GM18520 (cell line): ENCODE measurements around the gene ZNF385D.

Source experiments
- ATAC-seq: cut with Tn5 transposase; IDR thresholded peaks from one replicate; pipeline ENCODE4 v1.9.1; 2021; ENCODE audit not compliant: unreplicated experiment

The ZNF385D gene

DNA sequence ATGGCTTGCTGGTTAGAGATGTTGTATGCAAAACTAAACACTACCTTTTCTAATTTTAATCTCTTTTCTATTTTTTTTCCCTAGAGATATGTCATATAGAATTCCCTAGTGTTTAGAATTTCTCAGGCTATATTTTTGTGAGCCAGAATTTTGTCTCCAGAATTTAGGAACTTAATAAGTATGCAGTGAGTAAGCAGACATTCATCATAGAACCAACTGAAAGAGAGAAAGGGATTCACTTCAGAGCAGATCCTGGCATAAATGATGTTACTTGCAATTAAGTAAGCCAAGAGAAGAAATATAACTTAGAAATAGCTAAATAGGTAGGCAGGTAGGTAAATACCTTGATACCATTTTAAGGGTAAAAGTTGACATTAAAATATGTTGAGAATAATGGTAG lies 288.9 kb downstream of the ZNF385D start:
- ATAC-seq, result no peak

DNA sequence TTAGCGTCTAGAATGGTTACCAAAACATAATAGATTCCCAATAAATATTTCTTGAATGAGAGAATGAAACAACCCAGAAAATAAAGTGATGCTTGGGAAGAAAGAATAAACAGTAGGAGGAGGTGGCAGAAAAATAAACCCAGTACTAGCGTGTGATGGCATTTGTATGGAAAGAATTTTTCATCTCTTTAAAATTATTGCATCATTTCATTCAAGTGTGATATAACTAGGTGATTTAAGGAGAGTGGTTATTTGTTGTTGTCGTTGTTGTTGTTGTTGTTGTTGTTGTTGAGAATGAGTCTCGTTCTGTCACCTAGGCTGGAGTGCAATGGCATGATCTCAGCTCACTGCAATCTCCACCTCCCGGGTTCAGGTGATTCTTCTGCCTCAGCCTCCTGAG lies 293.9 kb downstream of the ZNF385D start:
- ATAC-seq, result no peak

DNA sequence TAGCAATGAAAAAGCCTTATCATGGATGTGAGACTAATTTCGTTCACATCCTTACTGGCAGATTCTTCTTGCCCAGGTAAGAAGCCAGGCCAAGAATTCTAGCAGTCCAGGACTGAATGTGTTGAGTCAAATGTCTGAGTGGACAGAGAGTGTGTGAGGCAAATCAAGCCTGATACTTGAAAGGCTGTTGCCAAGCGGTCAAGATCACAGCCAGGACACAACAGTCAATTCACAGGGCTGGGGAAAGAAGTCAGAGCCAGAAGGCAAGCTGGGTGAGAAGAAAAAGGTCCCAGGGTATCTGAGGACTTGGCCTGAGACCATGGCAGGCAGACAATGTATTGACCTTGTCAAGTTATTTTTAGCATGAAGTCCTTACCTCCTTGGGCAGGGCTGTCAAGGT lies 301.3 kb downstream of the ZNF385D start:
- no peak for ATAC-seq

DNA sequence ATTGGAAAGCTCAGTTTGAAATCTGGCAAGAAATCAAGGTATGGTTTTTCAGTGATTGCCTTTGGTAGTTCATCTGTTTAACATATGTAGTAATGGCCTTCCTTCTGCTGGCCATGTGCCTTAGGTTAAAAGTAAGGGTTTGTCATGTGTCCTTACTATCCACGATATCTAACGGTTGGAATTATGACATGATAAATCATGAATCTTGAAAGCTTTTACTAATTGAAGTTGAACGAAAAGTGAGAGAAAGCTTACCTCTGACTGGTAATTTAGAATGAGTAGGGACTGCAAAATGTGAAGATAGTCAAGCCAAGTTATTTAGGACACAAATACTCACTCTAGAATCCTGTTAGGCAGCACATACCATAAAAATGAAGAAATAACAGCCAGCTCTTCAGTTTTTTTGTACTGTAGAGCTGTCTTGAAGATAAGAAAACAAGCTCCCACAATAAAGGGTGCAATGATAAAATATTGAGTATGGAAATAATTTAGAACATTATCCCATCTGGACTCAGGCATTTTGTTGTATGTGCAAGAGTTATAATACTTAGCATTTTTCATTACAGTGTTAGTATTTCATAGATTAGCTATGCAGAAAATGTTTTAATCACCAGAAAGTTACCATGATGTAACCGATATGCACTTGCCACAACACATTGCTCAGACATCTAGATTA lies 303.4 kb downstream of the ZNF385D start:
- ATAC-seq, result no peak

DNA sequence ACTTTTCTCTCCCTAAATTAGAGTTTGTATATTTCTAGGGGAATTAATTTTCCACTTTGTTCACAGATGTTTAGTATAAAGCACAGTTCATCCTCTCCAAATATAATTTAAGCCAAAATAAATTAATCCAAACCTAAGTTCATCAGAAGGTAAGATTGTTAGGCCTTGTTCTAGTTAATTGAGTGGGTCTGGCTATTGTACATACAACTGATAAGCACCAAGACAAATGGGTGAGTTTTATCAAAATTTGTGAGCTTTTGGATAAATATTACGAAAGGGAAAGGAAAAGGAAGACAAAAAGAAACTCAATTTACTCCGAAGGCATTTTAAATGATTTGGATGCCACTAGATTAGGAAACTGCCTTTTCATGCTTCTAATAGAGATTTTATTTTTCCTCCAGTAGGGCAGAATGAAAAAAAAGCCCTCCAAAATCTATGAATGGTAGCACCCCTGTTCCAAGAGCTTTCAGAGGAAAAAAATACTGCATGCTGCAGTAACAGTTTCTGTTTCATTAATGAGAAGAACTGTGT lies 304.0 kb downstream of the ZNF385D start:
- no peak for ATAC-seq

DNA sequence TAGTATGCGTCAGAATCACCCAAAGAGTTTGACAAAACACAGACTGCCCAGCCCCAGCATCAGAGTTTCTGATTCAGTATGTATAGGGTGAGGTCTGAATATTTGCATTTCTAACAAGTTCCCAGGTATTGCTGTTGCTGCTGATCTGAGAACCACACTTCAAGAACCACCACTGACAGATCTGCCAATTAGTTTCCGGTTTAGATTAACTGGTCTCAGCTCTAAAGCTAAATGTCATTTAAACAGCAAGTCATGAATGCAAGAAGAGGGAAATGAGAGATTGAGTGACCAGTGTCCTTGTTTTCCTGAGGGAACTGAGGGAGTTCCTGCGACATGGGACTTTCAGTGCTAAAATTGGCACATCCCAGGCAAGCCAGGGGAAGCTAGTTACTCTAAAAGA lies 305.0 kb downstream of the ZNF385D start:
- ATAC-seq, result peak; percentile 98

DNA sequence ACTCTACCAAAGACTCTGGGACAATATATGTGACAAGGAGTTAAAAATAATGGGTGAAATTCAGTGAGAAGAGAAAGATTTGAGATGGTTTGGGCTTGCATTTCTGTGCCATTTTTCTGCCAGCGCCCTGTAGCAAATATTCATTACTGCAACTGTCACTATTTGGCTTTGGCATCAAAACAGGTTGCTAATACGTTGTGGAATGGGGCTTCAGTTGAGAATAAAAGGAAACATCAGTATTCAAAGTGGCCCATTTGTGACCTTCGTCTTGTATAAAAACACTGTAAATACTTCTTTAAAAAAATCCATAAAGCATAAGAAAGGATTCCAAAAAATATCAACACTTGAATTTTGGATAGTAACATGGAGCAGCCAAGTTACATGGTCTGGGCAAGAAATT lies 309.2 kb downstream of the ZNF385D start:
- no peak for ATAC-seq

DNA sequence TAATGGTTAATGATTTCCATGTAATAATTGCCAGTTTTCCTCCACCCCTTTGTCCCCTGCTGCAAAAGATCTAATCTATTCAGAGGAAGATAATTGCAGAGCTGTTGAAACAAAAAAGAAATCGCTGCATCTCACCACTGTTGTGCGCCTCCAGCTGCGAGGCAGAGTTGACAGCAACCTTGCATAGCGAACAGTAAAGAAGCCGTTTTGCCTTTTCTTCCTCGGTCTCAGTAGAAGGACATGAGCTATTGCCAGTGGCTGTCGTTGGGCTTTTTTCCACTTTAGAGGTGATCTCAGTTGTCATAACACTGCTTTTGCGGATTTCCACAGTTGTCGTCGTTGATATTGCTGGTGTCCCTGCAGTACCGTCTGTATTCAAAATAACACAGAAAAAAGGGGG lies 314.2 kb downstream of the ZNF385D start:
- ATAC-seq, result no peak

DNA sequence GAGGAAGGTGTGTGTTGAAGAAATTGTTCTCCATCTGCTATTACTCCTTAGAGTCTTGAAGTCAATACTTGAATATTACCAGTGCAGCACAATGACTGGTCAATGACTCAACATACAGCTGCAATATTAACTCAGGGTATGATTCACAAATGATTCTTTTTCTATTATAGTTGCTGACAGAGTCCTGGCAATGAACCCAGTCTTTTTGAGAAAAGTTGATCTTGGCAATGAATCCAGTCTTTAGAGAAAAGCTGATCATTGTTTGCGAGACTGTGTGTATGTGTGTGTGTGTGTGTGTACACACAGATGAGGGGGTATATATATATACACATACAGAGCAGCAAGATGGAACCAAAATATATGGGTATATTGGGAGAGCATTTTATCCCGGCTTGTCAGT lies 315.1 kb downstream of the ZNF385D start:
- ATAC-seq, result no peak

DNA sequence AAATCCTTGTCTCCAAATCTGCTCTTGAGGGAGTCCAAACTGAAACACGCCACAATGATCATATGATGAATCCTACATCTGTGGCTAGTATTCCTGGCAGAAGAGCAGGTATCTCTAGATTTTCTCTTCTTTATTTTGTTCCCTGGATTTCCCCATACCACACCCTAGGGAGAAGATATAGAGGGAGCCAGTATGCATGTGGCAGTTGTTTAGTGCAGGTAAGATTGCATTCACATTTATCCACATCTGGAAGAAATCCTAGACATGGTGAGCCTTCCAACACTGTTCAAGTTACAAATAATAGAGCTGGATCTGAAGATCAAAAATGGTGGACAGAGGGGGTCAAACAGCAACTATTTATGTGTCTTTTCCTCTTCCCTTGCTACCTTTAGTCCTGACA lies 316.7 kb downstream of the ZNF385D start:
- ATAC-seq, result no peak

DNA sequence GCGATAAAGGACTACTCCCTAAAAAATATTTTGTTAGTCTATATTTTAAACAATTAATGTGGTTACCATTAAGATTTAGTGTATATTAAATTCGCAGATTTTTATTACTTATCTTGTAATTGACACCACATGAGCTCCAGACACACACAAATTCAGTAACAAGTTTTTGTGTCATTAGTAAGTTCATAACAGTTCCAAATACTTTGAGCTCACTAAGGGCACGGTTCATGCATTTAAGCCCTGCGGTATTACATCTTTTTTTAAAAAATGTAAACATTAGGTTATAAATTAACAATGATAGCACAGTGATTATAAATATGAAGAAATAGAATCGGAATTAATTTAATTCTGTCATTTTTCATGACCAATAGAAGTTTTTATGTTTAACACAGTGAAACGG lies 317.3 kb downstream of the ZNF385D start:
- no peak for ATAC-seq

DNA sequence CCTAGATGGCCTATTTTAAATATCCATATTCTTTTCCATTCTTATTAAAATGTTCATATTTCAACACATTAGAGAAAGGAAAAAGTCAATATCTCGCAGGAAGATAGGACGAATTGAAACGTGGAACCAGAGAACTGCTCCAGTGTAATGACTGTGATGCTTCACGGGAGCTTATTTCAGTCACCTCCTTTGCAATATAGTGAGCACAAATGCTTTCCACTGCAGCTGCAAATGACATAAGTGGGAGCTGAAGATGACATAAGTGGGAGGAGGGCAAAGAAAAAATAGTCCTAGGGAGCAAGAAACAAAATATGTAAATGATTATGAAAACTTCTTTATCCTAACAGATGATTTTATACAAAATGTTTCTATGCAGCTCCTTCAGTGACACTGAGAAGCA lies 324.1 kb downstream of the ZNF385D start:
- no peak for ATAC-seq

DNA sequence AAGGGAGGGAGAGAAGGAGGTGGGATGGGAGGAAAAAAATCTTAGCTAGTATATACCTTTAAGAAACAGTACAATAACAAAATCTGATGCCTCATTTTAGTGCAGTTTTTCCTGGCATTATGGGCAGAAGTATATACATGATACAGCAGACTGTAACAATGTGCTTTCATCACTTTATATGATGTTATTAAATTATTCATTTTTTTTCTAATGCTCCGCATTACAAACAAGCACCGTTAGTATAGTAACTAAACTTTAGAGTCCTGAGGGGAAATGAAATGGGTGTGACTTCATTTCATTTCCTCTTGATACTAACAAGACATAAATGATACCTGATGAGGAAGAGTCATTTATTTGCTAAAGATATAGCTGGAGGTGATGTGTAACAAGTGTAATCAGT lies 325.3 kb downstream of the ZNF385D start:
- no peak for ATAC-seq

DNA sequence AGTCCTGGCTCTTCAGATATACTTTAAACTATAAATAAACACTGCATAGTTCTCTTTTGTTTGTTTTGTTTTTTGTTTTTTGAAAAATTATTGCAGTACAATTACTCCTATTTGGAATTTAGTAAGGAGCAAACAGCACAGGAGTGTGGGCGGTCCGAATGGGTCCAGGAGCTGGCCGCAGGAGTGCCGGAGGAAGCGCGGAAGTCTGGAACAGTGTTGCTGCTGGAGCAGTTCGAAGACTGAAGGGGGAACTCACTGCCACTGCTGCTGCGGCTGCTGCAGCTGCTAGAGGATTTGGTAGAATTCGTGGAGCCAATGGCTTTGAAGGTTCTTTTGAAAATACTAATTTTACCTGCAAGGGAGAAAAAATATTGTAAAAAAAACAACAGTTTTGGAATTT lies 329.9 kb downstream of the ZNF385D start:
- no peak for ATAC-seq

DNA sequence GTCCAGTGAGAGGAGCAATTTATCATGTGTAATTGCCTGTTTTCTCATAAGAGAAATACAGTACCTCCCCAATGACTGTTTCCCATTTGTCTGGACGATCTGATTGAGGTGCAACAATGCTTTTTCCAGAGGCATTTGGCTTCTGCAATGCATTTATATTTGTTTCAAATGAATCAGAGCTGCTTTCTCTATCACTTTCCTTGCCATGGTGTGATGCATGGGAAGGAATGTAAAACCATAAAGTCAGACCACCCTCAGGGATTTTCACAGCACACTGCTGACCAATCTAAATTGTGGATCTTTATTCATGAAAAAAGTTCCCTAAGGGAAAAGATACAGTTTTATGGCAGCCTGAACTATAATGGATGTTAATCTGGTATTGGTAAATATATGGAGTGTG lies 333.0 kb downstream of the ZNF385D start:
- no peak for ATAC-seq

DNA sequence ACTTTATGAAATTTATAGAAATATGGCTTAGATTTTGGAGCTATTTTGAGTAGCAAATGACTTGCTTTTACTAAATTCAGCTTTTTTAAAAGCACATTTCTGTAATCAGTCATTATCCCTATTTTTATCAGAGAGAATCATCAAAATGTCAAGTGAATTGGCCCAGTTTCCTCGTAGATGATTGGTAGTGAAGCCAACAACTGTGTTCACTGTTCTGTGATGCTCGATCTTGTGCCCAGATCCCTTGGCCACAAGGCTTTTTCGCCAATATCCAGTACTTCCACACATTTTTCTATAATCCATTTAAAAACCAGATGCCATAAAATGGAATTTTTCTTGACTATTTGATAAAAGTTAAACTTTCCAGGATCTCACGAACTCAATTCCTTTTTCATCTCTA lies 336.5 kb downstream of the ZNF385D start:
- ATAC-seq, result no peak

DNA sequence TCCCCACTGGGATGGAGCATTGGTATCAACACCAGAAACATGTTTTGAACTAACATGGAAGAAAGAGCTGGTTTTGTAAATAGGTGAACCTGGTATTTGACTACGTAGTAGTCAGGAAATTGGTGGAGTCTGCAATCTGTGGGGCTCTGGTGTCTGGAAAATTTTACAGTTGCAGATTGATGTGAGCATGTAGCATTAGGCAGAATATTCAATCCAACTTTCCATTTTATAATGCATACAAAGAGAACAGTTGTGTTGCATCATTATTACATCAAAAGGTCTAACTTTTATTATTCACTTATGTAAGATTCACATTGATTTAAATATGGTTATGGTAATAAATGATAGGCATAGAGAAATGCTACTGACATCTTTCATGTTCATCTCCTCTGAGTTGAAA lies 340.0 kb downstream of the ZNF385D start:
- no peak for ATAC-seq

DNA sequence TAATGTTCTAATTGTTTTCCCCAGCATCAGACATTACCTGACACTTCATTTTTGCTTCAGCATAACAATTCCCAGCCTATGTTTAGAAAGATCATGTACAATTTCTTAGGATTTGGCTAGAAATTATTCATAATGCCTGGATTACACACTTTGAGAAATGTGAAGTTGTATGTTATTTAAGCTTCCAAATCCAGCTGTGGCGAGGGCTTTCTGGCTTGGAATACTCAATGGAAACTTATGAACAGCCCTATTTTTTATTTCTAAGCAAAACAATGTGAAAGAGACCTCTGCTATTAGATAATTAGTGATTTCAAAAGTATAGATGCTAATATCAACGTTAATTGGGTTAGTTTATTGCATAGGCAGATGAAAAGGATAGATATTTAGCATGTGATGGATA lies 341.6 kb downstream of the ZNF385D start:
- no peak for ATAC-seq

DNA sequence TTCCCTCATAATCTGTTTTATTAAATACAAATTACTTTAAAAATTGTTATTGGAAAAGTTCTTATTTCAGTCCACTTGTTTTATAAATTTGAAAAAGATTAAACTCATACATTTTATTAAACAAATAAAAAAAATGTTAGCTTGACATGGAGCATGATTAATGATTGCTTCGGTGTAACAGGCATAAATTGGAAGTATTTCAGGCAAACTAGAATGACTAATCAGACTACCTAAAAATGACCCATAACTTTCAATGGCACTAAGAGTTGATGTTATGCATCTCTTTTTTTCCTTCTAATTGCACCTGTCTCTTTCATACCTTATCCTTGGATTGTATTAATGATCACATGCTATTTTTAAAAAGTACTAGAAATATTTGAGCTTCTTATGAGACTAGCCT lies 343.3 kb downstream of the ZNF385D start:
- no peak for ATAC-seq

DNA sequence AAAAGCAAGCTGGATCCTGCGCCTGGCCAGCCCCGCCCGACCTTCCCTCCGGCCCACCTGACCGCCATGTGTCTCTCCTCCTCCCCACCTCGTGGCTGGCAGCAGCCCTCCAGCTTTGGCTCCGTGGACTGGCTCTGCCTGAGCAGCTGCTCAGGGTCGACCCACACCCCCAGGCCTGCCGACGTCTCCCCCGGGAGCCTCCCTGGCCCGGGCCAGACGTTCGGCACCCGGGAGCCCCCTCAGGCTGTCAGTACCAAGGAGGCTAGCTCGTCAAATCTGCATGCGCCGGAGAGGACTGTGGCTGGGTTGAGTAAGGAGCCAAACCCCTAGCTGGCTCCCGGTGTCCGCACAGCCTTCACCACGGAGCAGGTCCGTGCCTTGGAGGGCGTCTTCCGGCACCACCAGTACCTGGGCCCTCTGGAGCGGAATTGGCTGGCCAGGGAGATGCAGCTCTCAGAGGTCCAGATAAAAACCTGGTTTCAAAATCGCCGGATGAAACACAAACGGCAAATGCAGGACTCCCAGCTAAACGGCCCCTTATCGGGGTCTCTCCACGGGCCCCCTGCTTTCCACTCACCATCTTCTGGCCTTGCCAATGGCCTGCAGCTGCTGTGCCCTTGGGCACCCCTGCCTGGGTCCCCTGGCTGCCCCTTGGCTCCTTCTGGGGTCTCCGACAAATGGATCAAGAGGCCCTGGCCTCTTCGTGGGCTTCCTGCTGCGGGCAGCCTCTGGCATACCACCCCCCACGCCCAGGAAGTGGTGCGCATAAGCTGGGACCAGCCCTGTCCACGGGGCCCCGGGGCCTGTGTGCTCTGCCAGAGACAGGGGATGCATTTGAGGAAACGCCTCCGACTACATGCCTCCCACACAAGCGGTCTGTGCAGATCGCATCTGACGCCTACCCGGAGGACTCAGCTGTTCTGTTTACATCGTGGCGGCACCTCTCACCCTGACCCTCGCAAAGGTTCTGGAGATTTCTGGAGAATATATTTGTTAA lies 345.0 kb downstream of the ZNF385D start:
- ATAC-seq, result no peak

DNA sequence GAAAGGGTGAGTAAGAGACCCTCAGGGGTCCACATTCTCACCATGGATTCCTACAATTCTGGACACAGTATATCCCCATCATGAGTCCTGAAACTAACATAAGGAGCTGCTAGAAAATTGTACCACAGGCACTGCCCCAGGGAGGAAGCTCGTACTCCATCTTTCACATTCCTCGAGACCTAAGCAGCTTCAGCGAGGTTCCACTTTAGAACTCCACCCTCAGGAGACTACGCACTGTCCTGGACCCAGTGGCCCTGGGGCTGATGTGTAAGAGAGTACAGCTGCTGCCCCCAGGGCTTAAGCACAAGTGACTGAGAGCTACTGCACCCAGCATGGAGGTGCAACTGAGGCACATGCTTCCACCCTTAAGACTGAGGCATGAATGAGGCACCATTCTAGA lies 352.5 kb downstream of the ZNF385D start:
- ATAC-seq, result no peak

DNA sequence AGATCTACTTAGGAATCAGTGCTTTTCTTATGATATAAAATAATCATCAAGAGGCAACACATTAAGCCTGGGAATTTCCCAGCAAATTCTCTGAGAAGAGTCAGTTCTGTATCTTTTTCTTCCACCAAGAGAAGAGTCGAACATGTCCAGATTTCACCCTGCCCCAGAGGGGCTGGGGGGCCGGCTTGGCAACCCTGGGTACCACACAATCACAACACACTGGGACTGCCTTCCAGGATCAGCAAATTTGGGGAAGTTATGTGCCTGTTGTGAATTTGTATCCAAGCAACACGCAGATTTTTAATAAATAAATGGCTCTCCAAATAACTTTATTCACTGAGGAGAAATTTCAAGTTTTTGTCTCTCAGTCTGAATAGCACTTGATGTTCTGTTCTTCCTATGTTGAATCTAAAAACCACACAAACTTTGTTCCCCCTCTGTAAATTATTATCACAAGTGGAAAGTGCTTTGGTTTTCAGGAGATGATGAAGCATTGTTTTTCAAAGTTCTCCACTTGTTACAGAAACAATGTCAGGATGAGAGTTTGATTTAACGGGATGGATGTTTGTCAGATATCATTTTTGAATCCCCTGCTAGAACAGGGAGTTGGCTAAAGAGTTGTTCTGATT lies 357.2 kb downstream of the ZNF385D start:
- no peak for ATAC-seq
